HT-29 (cell line): ENCODE data around the gene ITGBL1. TPM values are rescaled to one million over a fixed set of nuclear protein-coding genes. Genes with fewer than 3 reads are reported as not detected.
"Not testable (repeated sequence)": the region's sequence is repeated elsewhere in the genome, so short reads cannot be mapped to it uniquely, and the experiment has no call there.

Source experiments
- DNase-seq: peaks from one replicate; pipeline ENCODE4 v3.0.0-alpha.2; 2015; ENCODE audit warnings: low spot score
- total RNA-seq: library from RNA; depleted of rRNA; stranded (reverse); fragments of >200 nt; shearing (Covaris generic); gene quantifications from 2 replicates; pipeline ENCODE4 v1.2.3, GENCODE V29; 2014

ITGBL1 gene
- total RNA-seq, 1 experiment from 2014 or later: not detected

DNA sequence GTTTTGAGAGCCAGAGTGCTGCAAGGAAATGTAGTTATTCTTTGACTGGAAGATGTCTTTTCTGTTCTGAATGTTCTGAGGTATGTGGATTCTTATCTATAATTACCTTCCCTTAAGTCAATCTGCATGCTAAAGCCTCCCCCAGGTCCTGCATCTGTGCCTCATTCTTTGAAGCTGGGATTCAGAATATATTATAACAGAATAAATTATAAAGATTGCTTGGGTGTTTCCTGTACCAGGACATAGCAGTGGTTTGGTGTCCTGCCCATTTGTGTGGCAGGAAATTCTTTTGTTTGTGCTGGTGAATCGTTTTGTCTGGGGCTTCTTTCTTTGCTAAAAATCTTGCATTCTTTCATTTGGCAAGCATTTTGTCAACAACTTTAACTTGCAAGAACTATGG is 60.2 kb downstream of the ITGBL1 start:
- no peak for DNase-seq

- DNase-seq: no peak
Measured at GRCh38 chr13:101514100-101514499, 61.6 kb downstream of the ITGBL1 start.

GRCh38 chr13:101514695-101515275 is 62.3 kb downstream of the ITGBL1 start:
- DNase-seq: peak; percentile 91

GRCh38 chr13:101515504-101515903 is 63.0 kb downstream of the ITGBL1 start:
- no peak for DNase-seq

DNA sequence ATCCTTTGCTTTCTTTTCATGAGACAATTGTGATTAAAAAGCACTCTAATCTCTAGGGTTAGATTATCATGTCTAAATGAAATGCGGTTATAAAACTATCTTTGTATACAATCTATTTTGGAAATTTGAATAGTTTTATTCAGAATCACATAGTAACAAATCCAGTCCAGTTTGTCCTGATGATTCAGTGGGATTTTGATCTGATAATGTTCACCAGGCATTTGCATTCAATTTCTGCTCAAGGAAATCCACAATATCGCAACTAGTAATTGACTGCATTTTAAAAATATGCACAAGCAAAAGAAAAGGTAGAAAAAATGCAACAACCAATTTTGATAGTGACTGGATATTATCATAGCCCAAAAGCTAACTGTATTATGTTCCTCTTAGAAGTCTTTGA is 63.8 kb downstream of the ITGBL1 start:
- DNase-seq: no peak

- DNase-seq: no peak
Measured at GRCh38 chr13:101520672-101521071, 68.2 kb downstream of the ITGBL1 start.

- no peak for DNase-seq
Measured at GRCh38 chr13:101521371-101521770, 68.9 kb downstream of the ITGBL1 start.

DNA sequence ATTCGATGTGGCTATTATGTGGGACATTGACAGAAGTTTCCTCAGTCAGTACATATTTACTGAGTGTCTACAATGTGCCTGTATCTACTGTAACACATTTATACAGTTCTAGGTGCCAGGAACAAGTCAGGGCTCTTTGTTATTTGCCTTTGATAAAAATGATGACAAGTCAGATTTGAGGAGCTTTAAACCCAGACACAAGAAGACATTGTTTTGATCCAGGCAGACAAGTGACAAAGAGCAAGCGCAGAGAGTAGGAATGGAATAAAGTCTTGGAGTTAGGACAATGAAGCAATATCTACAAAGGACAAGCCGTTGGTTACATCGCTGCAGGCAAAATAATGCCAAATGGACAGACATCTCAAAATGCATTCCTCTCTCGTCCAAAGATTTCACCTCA is 70.1 kb downstream of the ITGBL1 start:
- DNase-seq: no peak

DNA sequence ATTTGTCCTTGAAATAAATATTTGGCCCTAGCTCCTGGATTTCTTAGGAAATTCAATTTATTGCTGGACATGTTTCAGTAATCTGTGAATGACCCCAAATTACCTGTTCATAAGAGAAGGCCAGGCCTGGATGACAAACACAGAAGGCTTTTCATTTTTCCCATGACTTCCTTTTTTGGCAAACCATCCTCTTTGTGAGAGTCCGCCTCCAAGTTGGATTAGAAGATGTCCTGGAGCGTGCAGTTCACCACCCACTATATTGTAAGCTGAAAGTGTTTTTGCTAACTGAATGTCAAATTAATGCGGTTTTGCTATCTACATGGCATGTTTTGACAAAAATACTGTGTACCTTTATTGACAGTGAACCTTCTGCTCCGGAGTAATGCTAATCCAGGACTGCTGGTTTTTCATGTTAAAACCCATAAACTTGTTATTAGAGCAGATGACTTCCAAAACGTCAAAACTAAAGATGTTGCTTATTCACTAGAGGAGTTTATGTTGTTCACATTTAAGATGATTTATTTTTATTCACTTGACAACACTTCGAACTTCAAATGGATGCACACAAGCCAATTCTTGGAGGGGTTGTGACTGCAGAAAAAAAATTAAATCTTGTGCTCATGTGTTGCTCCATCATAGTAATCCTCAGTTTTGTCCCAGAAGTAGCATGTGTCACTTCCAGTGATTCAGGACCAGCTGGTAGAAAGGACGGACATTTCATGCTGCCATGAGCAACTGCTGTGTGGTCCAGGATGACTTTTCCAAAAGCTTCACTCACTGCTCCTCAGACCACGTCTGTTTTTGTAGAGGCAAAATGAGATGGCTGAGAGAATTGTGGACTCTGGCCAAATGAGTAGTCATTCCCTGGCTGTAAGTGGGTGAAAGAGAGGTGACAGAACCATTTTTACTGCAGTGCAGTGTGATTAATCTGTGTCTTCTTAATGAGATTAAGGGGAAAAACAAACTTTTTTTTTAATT is 71.0 kb downstream of the ITGBL1 start:
- DNase-seq: no peak

DNA sequence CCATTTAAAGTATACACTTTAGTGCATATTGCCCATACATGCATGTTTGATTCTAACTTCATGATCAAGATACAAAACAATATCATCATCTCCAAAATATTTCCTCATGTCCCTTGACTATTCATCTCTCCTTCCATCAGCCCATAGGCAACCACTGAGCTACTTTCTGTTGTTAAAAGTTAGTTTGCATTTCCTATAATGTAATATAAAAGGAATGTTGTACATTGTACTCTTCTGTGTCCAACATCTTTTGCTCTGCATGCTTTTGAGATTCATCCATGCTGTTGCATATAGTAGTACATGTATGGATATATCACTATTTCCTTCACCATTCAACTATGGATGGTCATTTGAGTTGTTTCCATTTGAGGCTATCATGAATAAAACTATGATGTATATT is 74.7 kb downstream of the ITGBL1 start:
- DNase-seq: no peak

- no peak for DNase-seq
Measured at GRCh38 chr13:101529422-101529821, 76.9 kb downstream of the ITGBL1 start.

DNA sequence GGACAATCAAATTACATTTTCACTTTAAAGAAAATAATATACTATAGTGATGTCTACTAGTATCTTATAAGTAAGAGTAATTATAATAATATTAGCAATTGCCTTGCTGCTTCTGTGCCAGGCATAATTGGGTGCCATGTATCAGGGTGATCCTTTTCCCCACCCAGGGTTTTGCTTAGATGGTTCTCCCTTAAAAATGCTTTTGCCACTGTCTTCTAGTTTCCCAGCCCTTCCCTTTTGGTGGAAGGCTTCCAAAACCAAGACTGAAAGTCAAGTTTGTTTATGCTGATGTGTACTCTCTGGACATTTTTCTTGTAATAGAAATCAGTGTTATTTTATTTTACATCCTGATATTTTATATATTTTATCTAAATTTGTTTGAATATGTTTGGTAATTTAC is 77.8 kb downstream of the ITGBL1 start:
- DNase-seq: no peak

GRCh38 chr13:101535192-101535746 is 82.8 kb downstream of the ITGBL1 start:
- DNase-seq: no peak

DNA sequence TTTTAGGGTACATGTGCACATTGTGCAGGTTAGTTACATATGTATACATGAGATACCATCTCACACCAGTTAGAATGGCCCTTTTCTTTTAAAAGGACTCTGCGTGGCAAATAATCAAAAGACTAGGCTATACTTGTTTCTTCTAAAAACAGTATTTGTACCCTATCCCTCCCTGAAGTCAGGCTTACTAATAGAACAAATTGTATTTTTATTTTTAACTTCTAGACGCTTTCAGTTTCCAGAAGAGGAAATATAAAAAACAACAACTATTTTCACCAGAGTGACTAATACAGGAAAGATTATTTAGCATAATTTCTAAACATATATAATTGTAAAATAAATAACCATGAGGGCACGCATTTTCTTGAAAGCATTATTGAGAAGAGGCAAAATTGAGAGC is 83.6 kb downstream of the ITGBL1 start:
- no peak for DNase-seq

GRCh38 chr13:101544544-101544943 is 92.1 kb downstream of the ITGBL1 start:
- not testable (repeated sequence) for DNase-seq

DNA sequence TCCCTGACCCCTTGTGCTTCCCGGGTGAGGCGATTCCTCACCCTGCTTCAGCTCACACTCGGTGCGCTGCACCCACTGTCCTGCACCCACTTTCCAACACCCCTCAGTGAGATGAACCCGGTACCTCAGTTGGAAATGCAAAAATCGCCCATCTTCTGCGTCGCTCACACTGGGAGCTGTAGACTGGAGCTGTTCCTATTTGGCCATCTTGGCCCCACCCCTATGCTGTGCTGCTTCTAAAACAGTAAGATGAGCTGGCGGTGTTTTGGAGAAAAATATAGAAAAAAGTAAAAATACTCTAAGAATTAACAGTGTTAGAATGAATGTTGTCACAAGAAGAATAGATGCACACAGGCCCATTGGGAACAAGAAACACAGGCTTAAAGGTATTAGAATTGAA is 92.5 kb downstream of the ITGBL1 start:
- DNase-seq: no peak

GRCh38 chr13:101545521-101545920 is 93.0 kb downstream of the ITGBL1 start:
- DNase-seq: no peak

- no peak for DNase-seq
Measured at GRCh38 chr13:101552286-101552685, 99.8 kb downstream of the ITGBL1 start.

DNA sequence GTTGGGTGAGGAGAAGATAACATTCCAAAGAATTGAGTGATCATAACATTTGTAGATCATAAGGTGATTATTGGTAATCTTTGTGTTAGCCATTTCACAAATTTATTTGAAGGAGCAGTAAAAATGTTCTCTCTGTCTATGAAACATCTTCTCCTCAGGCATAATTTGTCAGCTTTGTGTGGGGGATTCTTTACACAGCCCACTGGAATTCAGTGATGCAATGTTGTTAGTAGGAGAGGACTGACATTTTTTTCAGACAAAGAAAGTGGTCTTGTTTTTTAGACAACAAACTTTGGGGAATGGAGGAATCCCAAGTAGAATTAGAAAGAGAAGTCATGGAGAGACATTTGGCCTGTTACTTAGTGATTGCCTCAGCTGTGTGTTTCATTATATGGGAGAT is 100.3 kb downstream of the ITGBL1 start:
- no peak for DNase-seq

DNA sequence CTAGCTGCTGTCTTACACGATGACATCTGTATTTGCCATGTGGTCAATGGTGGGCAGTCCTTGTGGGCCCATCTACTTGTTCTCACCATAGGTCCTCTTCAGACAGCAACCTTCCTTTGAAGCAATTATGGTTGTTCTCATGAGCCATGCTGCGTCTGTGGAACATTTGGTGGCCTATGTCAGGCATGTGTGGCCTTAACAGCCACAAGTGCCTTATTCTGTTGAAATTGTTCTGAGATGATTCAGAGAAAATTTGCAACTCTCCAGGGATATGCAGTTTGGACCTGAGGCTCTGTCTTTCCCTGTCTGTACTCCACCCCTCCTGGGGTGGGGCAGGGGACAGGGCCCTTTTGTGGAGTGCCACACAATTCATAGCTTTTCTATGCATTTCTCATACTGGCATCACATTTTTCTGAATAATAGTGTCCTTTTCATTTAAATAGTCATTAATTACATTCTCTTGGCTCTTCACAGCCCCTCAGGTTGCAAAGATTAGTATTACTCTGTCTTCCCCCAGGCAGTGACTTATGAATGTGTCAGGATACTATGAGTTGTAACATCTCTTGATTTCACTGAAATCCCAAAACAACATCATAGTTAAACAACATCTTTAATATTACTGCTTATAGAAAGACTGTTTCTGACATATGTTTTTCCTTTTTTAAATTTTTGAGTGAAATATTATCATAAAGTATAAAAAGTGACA is 102.1 kb downstream of the ITGBL1 start:
- DNase-seq: no peak

DNA sequence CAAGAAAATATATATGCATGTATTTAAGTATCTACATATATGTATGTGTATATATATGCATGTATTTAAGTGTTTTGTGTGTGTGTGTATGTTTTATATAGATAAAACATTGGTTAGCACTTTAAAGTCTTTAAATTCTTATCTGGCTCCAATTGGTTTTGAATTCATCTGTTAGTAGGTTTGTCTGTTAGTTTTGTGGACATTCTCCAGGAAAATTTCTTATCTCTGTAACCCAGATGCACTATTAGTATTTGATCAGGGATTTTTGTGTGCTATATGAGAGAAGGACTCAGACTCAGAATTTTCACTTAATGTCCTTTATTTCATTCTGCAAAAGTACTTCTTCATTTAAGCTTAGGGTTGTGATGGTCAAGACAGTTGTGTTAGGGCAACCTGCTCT is 103.1 kb downstream of the ITGBL1 start:
- no peak for DNase-seq

- no peak for DNase-seq
Measured at GRCh38 chr13:101556676-101557123, 104.2 kb downstream of the ITGBL1 start.
